Type B pancreatic cell (in vitro differentiated cells): Measurements from ENCODE around the gene TMPRSS4. TPM values are rescaled to one million over a fixed set of nuclear protein-coding genes. Genes with fewer than 3 reads are reported as not detected.

Source experiments
- DNase-seq: peaks from one replicate; pipeline ENCODE4 v3.0.0; 2021; ENCODE audit warnings: mixed read lengths; ENCODE audit not compliant: unreplicated experiment; ENCODE audit errors: extremely low spot score
- H3K27ac Mint-ChIP-seq: 2 replicates; pipeline ENCODE4 v1.8.0; 2021; ENCODE audit warnings: mild to moderate bottlenecking, mixed read lengths
- H3K27me3 Mint-ChIP-seq: 2 replicates; pipeline ENCODE4 v1.8.0; 2021; ENCODE audit warnings: mixed read lengths
- H3K36me3 Mint-ChIP-seq: 2 replicates; pipeline ENCODE4 v1.8.0; 2021; ENCODE audit warnings: mixed read lengths
- H3K4me1 Mint-ChIP-seq: one replicate; pipeline ENCODE4 v1.8.0; 2021; ENCODE audit warnings: mixed read lengths; ENCODE audit not compliant: unreplicated experiment
- H3K4me3 Mint-ChIP-seq: 2 replicates; pipeline ENCODE4 v1.8.0; 2021; ENCODE audit warnings: mild to moderate bottlenecking, mixed read lengths
- H3K9me3 Mint-ChIP-seq: 2 replicates; pipeline ENCODE4 v1.8.0; 2021; ENCODE audit warnings: mixed read lengths
- total RNA-seq: library from RNA; stranded (reverse); gene quantifications from 2 replicates; pipeline ENCODE4 v1.2.1, GENCODE V29; 2021; ENCODE audit warnings: low replicate concordance
- TF ChIP-seq, protein P1 (sequence below): fragments of 200-600 bp; sonication (generic); conservative IDR thresholded peaks from 2 replicates; pipeline ENCODE4 v1.5.0; 2021; ENCODE audit warnings: antibody characterized with exemption, mild to moderate bottlenecking

The TMPRSS4 gene
- total RNA-seq, 1 donor from 2014 or later = 33.8 TPM

DNA sequence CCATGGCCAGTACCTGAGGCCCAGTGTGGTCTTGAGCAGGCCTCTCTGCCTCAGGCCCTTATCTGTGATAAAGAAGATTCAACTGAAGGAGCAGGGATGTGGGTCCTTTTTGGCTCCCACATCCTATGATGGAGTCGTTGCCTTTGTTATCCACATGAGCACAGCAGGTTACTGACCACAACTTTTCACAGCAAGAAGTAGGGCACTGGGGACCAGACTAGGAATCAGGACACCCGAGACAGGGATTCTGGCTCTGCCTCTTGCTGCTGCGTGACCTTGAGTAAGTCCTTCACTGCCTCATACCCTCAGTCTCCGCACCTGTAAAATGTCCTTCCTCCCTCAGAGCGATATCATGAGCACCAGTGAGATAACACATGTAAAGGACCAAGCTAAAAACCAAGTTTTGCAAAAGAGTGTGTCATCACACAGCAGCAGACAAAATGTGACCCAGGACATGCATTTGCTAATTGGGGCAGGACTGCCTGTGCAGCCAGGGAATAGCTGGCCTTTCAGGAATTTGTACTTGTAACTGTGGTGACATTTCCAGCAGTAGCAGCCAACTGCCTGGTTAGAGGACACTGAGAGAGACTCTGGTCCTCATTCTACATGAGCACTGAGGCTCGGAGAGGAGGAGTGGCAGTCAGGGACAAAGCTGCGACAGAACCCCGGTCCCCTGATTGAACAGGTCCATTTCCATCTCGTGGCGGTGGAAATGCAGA lies 23.1 kb downstream of the TMPRSS4 start:
- Mint-ChIP-seq H3K27me3 (no peaks in the 10 kb centered on the region), H3K4me1 (peaks cover 20% of the 10 kb centered on the region), H3K9me3 (no peaks in the 10 kb centered on the region), H3K27ac (no peak overlapping the region), H3K36me3 (no peaks in the 10 kb centered on the region), H3K4me3 (no peak overlapping the region)
- TF ChIP-seq, protein P1, sequence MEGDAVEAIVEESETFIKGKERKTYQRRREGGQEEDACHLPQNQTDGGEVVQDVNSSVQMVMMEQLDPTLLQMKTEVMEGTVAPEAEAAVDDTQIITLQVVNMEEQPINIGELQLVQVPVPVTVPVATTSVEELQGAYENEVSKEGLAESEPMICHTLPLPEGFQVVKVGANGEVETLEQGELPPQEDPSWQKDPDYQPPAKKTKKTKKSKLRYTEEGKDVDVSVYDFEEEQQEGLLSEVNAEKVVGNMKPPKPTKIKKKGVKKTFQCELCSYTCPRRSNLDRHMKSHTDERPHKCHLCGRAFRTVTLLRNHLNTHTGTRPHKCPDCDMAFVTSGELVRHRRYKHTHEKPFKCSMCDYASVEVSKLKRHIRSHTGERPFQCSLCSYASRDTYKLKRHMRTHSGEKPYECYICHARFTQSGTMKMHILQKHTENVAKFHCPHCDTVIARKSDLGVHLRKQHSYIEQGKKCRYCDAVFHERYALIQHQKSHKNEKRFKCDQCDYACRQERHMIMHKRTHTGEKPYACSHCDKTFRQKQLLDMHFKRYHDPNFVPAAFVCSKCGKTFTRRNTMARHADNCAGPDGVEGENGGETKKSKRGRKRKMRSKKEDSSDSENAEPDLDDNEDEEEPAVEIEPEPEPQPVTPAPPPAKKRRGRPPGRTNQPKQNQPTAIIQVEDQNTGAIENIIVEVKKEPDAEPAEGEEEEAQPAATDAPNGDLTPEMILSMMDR = no peak
- no peak for DNase-seq

DNA sequence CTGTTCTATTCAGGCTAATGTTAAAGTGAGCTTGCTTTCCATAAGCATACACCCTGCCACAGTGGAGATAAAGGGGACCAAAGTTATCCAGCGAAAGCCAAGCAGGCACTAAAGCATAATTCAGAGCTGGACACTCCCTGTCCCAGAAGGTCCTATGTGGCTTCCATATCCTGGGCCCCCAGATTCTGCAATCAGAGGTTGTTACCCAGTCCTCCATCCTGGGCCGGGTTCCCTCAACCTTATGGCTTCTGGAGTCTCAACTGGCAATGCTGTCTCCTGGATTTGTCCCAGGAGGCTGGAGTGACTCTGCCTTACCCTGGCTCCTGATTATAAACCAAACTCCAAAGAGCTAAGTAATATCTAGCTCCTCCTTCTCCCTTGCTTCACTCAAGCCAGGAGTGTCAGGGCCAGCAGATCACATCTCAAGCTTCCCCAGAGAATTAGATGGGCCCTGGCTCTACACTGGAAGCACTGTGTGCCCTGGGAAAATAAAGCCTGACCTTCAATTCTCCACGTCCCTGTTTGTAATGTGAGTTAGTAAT lies 23.9 kb downstream of the TMPRSS4 start:
- H3K36me3 Mint-ChIP-seq = no peaks in the 10 kb centered on the region
- H3K4me3 Mint-ChIP-seq = no peak overlapping the region
- peaks cover 15% of the 10 kb centered on the region for H3K4me1 Mint-ChIP-seq

DNA sequence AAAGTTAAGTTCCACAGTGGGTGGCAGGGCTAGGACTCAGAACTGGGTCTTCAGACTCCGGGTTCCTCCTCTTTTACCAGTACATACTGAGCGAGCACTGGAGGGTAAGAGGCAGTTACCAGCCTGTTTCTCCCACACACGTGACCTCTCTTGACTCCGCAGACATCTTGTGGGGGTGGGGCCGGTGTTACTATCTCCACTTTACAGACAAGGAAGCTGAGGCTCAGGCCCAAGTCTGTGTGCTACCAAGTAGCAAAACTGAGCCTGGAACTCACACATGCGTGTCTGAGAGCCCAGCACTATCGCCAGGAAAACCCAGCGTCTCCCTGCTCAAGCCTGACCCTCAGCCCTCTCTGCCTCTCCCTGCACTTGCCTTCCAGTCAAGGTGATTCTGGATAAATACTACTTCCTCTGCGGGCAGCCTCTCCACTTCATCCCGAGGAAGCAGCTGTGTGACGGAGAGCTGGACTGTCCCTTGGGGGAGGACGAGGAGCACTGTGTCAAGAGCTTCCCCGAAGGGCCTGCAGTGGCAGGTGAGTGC lies 25.9 kb downstream of the TMPRSS4 start:
- Mint-ChIP-seq H3K27ac (no peak overlapping the region), H3K36me3 (no peaks in the 10 kb centered on the region), H3K27me3 (no peaks in the 10 kb centered on the region), H3K9me3 (no peaks in the 10 kb centered on the region), H3K4me3 (no peak overlapping the region), H3K4me1 (peaks cover 12% of the 10 kb centered on the region)
- no peak for DNase-seq
- TF ChIP-seq, protein P1 = no peak

More for the DNA sequence above, 23.9 kb downstream of the TMPRSS4 start:
- Mint-ChIP-seq H3K27me3 (no peaks in the 10 kb centered on the region), H3K9me3 (no peaks in the 10 kb centered on the region), H3K27ac (no peak overlapping the region)
- no peak for DNase-seq
- TF ChIP-seq, protein P1 = no peak

DNA sequence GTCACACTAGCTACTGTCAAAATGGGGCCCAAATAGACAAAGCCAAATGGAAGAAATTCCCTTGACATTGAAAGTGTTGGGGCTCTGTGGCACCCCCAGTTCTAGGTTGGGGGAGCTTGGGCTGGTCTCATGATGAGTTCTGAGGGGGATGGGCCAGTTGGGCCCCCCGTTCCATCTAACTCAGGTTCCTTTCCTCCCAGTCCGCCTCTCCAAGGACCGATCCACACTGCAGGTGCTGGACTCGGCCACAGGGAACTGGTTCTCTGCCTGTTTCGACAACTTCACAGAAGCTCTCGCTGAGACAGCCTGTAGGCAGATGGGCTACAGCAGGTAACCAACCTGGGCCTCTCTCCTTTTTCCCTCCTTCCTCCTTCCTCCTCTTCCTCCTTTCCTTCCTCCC lies 27.6 kb downstream of the TMPRSS4 start:
- no peak overlapping the region for H3K4me3 Mint-ChIP-seq
- no peaks in the 10 kb centered on the region for H3K36me3 Mint-ChIP-seq
- no peaks in the 10 kb centered on the region for H3K9me3 Mint-ChIP-seq
- TF ChIP-seq, protein P1 = no peak
- H3K27ac Mint-ChIP-seq = no peak overlapping the region
- H3K27me3 Mint-ChIP-seq = no peaks in the 10 kb centered on the region
- no peak for DNase-seq
- H3K4me1 Mint-ChIP-seq = peaks cover 1% of the 10 kb centered on the region

DNA sequence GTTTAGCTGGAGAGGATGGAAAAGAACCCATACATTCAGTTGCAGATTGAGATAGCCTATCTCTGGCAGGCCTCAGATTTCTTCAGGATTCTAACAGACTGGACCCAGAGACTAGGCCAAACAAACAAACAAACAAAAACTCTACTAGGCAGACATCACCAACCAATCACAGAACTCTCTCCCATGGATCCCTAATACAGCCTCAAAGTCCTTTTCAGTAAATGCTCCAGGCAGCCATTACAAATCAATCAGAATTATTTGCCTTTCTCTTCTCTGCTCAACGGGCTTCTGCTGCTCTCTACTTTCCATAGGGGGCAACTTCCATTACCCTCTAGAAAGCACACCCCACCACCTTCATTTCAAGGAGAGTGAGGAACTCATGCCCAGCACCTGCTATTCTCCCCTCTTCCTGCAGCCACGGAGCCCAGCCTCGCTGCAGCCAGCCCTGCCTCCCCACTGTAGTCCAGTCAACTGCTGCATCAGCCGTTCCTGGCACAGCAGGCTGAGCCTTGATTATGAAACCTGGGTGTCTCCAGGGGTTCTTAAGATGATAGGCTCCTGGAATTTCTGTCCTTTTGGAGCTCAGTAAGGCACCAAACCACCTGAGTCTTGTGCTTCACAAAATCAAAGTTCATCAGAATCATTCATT lies 28.9 kb downstream of the TMPRSS4 start:
- H3K4me1 Mint-ChIP-seq = peaks cover 3% of the 10 kb centered on the region
- H3K9me3 Mint-ChIP-seq = no peaks in the 10 kb centered on the region
- no peak for DNase-seq
- TF ChIP-seq, protein P1 = no peak
- H3K27ac Mint-ChIP-seq = no peak overlapping the region
- no peaks in the 10 kb centered on the region for H3K27me3 Mint-ChIP-seq
- no peak overlapping the region for H3K4me3 Mint-ChIP-seq
- H3K36me3 Mint-ChIP-seq = no peaks in the 10 kb centered on the region
